Left kidney (tissue), 2 donors: Measurements from ENCODE around the gene DLX1. TPM values are rescaled to one million over a fixed set of nuclear protein-coding genes. Genes with fewer than 3 reads are reported as not detected.

Source experiments
- DNase-seq: peaks from one replicate; pipeline ENCODE4 v3.0.0-alpha.2; 2013
- polyA plus RNA-seq: library from polyadenylated mRNA; unstranded; fragments of 120-200 nt; gene quantifications from one replicate; pipeline ENCODE4 v1.2.1, GENCODE V29; 2013; ENCODE audit not compliant: insufficient read length

The DLX1 gene
- polyA plus RNA-seq, 1 donor, result 0.43 TPM

DNA sequence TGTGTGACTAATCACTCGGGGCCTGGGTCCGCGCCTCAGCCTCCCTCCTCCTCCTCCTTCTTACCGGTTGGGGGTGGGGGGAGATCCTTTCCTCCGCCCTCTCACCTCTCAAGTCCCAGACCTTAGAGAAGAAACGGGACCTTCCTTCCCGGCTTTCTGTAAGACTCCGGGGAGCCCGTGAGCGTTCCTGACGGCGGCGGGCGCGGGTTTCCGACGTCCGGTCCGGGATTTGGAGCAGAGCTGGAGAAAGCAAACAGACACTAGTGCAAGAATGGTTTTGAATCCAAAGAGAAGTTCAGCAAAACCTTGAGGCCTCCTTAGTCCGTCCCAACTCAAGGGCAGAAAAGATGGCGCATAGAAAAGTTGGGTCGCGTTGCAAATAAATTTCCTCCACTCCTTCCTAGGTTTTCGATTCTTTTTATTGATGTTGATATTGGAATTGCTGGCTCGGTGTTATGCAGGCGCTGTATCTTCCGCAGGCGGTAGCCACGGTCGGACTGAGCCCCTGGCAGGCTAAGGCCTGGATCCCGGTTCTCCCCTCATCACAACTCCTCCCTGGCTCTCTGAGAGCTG, 2.0 kb downstream of the DLX1 start:
- DNase-seq, result no peak

GRCh38 chr2:172087780-172088244, 2.5 kb downstream of the DLX1 start:
- no peak for DNase-seq

DNA sequence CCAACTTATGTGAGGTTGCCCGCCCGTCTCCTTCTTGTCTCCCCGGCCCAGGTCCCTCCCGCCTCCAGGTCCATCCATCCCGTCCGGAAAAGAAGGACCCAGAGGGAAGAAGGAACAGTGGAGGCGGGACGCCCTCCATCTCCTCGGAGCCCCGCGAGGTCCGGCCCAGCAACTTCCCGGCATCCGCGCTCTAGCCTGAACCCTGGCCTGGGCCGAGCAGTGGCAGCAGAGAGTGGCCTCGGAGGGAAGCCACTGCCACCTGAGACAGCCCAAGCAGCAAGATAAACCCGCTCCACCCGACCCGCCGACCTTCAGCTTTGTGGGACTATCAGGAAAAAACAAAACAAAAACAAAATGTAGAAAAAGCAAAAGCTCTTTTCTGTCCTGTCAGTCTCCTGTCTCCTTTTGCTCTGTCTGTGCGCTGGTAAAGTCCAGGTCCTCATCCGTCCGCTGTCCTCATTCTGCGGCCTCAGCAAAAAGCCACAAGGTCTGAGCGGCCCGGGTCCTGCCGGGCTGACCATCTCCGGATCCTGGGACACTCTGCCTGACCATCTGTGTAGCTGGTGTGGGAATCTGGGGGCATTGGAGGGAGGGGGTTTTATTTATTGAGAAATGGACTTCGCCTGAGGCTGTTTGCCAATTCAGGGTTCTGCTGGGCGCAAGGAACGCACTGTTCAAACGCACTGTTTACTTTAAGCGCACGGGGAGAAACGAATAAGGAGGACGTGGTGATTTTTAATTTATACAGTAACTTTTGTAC, 3.1 kb downstream of the DLX1 start:
- no peak for DNase-seq

DNA sequence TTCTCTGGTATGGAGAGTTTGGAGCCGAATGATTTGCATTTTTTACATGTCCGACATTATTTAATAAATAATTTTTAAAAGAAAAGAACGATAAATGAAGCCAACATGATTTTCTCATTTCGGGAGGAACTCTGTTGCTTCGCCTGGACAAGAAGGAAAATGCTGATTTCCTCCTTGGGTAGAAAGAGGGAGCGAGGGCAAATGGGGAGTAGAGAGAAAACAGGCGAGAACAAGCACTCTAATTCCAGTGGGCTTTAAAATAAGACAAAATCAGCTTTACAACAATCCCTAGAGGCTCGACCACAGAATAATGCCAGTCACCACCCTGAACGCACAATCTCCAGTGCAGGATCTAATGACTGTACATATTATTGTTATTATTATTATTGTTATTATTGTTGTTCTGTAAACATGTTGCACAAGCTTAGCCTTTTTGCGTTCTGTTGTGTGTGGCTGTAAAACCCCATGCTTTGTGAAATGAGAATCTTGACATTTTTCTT, 3.7 kb downstream of the DLX1 start:
- DNase-seq, result no peak

DNA sequence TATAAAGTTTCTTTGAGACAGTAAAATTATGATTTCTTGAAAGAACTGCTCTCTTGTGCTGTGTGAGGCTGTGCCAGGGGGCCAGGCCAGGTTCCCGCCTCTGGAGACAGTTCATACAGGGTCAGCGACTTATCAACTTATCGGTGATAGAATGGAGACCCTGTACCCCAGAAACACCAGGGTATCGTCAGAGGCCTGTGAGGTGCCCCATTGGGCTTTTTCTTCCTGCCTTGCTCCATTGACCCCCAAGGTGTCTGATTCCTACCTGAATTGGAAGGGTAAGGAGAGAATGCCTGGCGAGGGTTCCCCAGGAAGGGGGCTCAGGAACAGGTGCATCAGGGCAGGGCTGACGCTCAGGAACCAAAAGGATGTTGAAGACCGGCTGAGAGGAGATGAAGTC, 4.3 kb downstream of the DLX1 start:
- DNase-seq, result no peak

- DNase-seq, result no peak
Measured at GRCh38 chr2:172090044-172090961, 5.0 kb downstream of the DLX1 start.

DNA sequence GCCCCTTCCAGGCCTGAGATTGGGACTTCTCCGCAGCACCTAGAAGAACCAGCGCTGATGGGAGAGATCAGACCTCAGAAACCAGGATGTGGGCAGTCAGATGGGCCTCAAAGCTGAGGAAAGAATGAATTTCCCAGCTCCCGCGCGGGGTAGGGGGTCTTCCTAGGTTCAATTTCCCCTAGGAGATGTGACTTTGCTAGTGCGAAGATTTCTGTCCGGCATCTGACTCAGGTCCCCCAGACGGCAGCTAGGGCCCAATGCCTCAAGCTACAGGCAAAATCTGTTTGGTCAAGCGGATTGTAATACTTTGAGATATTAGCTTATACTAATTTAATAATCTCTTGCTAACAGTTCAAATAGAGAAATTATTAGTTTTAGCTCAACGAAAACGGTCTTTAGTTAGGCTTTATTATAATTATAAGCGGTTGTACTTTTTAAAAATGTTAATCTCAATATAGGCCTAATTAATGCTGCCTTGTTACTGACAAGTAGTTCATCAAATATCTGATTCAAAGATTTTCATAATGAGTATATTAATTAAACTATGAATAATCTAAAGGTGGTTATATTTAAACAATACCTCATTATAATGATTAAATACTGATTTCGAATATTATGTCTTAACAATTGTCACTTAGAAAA, 5.8 kb downstream of the DLX1 start:
- no peak for DNase-seq

- DNase-seq, result no peak
Measured at GRCh38 chr2:172091761-172092566, 6.7 kb downstream of the DLX1 start.

- no peak for DNase-seq
Measured at GRCh38 chr2:172092716-172093415, 7.6 kb downstream of the DLX1 start.

GRCh38 chr2:172093416-172094293, 8.3 kb downstream of the DLX1 start:
- DNase-seq, result no peak

- no peak for DNase-seq
Measured at GRCh38 chr2:172094294-172095145, 9.2 kb downstream of the DLX1 start.

- no peak for DNase-seq
Measured at GRCh38 chr2:172095146-172095904, 10.0 kb downstream of the DLX1 start.

- DNase-seq, result no peak
Measured at GRCh38 chr2:172095905-172096625, 10.8 kb downstream of the DLX1 start.

- no peak for DNase-seq
Measured at GRCh38 chr2:172096626-172097547, 11.6 kb downstream of the DLX1 start.

- no peak for DNase-seq
Measured at GRCh38 chr2:172097557-172098131, 12.3 kb downstream of the DLX1 start.

- no peak for DNase-seq
Measured at GRCh38 chr2:172098287-172098649, 13.0 kb downstream of the DLX1 start.
